Measurements from ENCODE around the gene EARS2. TPM values are rescaled to one million over a fixed set of nuclear protein-coding genes. Genes with fewer than 3 reads are reported as not detected.
"Not testable (repeated sequence)": the region's sequence is repeated elsewhere in the genome, so short reads cannot be mapped to it uniquely, and the experiment has no call there.

The EARS2 gene
- total RNA-seq, 4 donors from 2014 or later, result 16.8 to 27.1 (median 20.7) TPM

DNA sequence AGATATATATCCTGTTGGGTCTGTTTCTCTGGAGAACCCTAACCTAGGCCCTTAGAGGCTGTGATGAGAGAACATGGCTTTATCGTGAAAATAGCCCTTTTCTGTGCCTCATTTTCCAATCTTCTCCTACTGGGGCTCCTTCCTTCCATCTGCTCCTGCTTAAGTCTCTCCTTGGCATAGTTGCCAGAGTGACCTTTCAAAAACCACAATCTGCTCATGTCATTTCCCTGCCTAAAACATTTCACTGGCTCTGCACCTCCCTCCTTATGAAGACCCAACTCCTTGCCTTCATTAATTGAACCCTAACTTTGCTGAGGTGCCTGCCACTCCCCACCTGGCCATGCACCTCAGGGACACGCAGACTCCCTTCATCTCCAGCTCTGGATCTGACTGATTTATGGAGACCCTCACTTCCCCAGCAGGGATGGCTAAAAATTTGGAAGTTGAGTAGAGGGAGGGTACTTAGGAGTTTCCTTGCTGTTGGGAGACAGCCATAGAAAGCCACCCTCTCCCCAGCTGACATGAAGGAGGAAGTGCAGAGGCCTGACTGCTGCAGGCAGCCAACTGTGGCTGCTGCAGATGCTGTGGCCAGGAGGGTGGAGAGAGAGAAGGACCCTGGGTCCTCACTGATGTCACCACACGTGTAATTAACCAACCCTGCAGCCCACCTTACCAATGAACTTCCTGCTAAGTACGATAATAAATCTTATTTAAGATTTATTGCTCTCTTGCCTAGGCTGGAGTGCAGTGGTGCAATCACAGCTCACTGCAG is 40.6 kb downstream of the EARS2 start:
- DNase-seq (ENCODE audit: low spot score in 2 of 2), result no peak
- H3K4me3 ChIP-seq (ENCODE audit: low read depth, poor library complexity, severe bottlenecking), result no peak overlapping the region
- intact Hi-C loops (cut with DNase I; ENCODE audit: low total_unique reads), result no loop called here
- 79 to 88% methylated on average over 4 of the region's 4 CpGs for WGBS, 2 donors
- TF ChIP-seq POLR2A (IDR thresholded peaks at IDR 0.05), result no peak
- TF ChIP-seq, protein P1, sequence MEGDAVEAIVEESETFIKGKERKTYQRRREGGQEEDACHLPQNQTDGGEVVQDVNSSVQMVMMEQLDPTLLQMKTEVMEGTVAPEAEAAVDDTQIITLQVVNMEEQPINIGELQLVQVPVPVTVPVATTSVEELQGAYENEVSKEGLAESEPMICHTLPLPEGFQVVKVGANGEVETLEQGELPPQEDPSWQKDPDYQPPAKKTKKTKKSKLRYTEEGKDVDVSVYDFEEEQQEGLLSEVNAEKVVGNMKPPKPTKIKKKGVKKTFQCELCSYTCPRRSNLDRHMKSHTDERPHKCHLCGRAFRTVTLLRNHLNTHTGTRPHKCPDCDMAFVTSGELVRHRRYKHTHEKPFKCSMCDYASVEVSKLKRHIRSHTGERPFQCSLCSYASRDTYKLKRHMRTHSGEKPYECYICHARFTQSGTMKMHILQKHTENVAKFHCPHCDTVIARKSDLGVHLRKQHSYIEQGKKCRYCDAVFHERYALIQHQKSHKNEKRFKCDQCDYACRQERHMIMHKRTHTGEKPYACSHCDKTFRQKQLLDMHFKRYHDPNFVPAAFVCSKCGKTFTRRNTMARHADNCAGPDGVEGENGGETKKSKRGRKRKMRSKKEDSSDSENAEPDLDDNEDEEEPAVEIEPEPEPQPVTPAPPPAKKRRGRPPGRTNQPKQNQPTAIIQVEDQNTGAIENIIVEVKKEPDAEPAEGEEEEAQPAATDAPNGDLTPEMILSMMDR (IDR thresholded peaks at IDR 0.05), result no peak

DNA sequence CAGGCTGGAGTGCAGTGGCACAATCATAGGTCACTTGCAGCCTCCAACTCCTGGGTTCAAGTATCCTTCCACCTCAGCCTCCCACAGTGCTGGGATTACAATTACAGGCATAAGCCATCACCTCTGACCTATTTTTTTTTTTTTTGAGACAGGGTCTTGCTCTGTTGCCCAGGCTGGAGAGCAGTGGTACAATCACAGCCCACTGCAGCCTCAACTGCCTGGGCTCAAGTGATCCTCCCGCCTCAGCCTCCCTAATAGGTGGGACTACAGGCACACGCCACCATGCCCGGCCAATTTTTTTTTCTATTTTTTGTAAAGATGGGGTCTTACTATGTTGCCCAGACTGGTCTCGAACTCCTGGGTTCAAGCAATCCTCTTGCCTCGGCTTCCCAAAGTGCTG is 41.3 kb downstream of the EARS2 start:
- TF ChIP-seq, protein P1 (IDR thresholded peaks at IDR 0.05), result no peak
- TF ChIP-seq POLR2A (IDR thresholded peaks at IDR 0.05), result no peak
- intact Hi-C loops (cut with DNase I; ENCODE audit: low total_unique reads), result no loop called here
- H3K4me3 ChIP-seq (ENCODE audit: low read depth, poor library complexity, severe bottlenecking), result no peak overlapping the region
- DNase-seq (ENCODE audit: low spot score in 2 of 2), result no peak
- 92% methylated on average over 5 of the region's 5 CpGs for WGBS, 2 donors

GRCh38 chr16:23514381-23515152 is 42.6 kb downstream of the EARS2 start:
- DNase-seq (ENCODE audit: low spot score in 2 of 2), result no peak
- intact Hi-C loops (cut with DNase I; ENCODE audit: low total_unique reads), result no loop called here
- no peak overlapping the region for H3K4me3 ChIP-seq (ENCODE audit: low read depth, poor library complexity, severe bottlenecking)
- no peak for TF ChIP-seq POLR2A (IDR thresholded peaks at IDR 0.05)
- TF ChIP-seq, protein P1 (IDR thresholded peaks at IDR 0.05), result no peak
- WGBS, 2 donors, result 82 to 84% methylated on average over 7 of the region's 7 CpGs

DNA sequence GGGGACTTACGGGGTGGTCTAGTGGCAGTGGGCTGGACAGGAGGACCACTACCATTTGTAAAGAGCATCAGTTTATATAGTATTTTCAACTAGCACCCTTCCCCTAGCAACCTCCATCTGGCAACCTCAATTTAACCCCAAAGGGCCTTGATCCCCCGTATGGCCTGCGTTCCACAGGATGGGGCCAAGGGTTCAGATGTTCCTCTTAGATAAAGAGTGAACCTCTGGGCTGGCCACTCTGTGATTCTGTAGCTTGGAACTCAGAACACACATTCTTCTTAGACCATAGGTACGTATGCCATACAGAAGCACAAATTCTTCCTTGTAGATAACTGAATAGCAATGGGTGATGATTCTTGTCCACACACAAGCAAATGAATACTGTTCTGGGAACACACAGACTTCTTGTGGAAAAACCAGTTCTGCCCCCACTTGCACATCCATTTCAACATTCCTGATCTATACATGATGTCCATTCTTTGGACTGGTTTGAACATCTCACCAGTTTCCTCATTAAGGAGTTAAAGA is 44.9 kb downstream of the EARS2 start:
- intact Hi-C loops (cut with DNase I; ENCODE audit: low total_unique reads), result no loop called here
- H3K4me3 ChIP-seq (ENCODE audit: low read depth, poor library complexity, severe bottlenecking), result no peak overlapping the region
- no peak for DNase-seq (ENCODE audit: low spot score in 2 of 2)
- TF ChIP-seq, protein P1 (IDR thresholded peaks at IDR 0.05), result no peak
- no peak for TF ChIP-seq POLR2A (IDR thresholded peaks at IDR 0.05)
- 91 to 93% methylated on average over 4 of the region's 4 CpGs for WGBS, 2 donors

DNA sequence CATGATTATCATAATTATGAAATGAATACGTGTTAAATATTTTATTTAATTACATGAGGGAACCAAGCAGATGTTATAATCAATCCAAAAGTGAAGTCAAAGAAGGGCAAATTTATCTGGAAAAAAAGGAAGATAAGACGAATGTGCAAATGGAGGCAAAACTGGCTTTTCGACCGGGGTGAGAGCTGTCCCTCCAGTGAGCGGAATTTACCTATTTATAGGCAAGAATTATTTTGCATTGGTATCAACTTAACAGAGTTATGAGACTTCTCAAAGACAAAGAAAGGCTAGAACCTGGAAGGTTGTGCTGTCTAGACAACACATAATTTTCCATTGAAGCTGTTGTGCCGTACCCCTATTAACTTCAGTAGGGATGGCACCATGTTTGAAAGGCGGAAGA is 45.4 kb downstream of the EARS2 start:
- intact Hi-C loops (cut with DNase I; ENCODE audit: low total_unique reads), result no loop called here
- TF ChIP-seq POLR2A (IDR thresholded peaks at IDR 0.05), result no peak
- TF ChIP-seq, protein P1 (IDR thresholded peaks at IDR 0.05), result no peak
- no peak for DNase-seq (ENCODE audit: low spot score in 2 of 2)
- 90 to 91% methylated on average over 7 of the region's 7 CpGs for WGBS, 2 donors
- H3K4me3 ChIP-seq (ENCODE audit: low read depth, poor library complexity, severe bottlenecking), result no peak overlapping the region

DNA sequence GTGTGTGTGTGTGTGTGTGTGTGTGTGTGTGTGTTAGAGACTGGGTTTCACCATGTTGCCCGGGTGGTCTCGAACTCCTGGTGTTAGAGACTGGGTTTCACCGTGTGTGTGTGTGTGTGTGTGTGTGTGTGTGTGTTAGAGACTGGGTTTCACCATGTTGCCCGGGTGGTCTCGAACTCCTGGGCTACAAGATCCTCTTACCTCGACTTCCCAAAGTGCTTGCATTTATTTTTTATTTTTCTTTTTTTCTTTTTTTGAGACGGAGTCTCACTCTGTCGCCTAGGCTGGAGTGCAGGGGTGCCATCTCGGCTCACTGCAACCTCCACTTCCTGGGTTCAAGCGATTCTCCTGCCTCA is 46.3 kb downstream of the EARS2 start:
- WGBS, 2 donors, result 77 to 85% methylated on average over 8 to 10 of the region's 10 CpGs
- intact Hi-C loops (cut with DNase I; ENCODE audit: low total_unique reads); H3K4me3 ChIP-seq (ENCODE audit: low read depth, poor library complexity, severe bottlenecking); DNase-seq (ENCODE audit: low spot score in 2 of 2): not testable (repeated sequence)

Measured in lower leg skin (tissue), 4 donors.